ENCODE data around the gene CDK3.

The CDK3 gene

DNA sequence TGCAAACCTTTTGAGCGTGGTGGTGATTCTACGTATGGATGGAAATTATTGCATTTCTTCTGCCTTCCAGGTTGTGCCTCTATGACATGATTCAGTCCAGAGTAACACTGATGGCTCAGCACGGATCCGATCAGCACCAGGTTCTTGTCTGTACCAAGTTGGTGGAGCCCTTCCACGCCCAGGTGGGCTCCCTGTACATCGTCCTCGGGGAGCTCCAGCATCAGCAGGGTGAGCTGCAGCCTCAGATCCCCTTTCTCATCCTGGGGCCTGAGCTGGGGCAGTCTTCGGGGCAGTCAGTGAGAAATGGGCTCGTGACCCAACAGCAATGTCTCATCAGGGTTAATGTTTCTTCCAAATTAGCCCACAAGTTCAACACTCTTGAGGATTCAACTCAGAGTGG is 9.3 kb upstream of the CDK3 start:
- no peak for DNase-seq (ENCODE audit: low spot score)

DNA sequence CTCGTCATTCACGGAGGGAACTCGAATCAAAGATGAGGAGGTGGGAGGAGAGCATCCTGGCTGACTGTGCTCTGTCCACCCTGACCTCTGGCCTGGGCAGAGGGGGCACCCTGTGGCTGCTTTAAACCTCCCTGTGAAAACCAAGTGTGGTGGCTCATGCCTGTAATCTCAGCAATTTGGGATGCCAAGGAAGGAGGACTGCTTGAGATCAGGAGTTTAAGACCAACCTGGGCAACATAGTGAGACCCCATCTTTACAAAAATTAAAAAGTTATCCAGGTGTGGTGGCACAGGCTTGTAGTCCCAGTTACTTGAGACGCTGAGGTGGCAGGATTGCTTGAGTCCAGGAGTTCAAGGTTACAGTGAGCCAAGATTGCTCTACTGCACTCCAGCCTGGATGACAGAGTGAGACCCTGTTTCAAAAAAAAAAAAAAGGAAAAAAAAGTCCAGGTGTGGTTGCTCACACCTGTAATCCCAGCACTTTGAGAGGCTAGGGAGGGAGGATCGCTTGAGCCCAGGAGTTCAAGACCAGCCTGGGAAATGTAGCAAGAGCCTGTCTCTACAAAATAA is 5.8 kb upstream of the CDK3 start:
- DNase-seq (ENCODE audit: low spot score) = no peak

DNA sequence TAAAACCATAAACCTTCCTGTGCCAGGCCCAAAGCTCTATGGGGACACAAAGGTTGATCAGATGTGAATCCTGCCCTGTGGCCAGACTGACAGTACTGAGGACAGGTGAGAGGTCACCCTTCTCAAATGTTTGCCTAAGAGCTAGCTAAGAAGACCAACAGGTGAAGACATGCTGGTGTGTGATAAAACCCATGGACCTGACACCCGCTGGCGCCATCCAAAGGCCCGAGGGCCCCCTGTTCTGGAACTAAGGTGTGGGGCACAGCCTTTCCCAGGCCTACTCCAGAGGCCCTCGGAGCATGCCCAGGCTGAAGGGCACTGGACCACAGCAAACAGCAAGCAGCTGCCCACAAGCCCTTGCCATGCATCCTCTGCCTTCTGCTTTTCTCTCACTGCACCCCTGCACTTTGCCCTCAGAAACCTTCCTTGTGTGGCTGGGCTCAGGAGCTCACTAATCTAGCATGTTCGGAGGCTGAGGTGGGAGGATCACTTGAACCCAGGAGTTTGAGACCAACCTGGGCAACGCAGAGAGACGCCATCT is 5.2 kb upstream of the CDK3 start:
- DNase-seq (ENCODE audit: low spot score) = no peak

DNA sequence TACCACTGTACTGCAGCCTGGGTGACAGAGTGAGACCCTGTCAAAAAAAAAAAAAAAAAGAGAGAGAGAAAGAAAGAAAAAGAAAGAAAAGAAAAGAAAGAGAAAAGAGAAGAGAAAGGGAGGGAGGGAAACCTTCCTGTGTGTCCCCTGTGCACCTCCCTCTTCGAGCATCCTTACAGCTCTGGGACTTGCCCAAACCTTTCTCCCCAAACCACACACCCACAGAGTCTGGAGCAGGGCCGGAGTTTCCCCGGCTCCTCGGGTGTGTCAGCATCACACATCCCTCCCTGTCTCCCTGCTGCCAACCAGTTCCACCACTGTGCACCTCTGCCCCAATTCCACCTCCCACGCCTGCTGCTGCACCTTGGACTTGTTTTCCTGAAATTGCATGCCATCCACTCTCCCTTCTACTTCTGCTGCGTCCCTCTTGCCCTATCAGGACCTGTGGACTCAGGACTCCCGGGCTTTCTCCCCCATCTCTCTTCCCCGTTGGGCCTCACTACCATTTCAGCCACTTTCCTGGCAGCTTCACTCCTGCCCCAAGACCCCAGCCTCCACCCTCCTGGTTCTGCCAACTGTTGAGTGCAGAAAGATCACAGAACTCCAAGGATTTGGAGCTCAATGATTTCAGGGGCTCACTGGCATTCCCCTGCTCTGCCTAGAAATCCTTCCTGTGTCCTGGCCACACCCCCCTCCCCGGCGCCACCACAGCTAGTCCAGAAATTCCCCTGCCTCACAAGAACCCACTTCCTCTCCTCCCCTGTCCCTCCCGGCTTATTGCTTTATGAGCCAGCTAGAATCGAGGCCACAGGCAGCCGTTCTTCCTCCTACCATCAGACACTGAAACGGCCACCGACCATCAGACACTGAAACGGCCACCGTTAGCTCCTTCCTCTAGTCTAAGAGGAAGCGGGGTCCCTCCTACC is 3.7 kb upstream of the CDK3 start:
- DNase-seq (ENCODE audit: low spot score) = peak; percentile 81

DNA sequence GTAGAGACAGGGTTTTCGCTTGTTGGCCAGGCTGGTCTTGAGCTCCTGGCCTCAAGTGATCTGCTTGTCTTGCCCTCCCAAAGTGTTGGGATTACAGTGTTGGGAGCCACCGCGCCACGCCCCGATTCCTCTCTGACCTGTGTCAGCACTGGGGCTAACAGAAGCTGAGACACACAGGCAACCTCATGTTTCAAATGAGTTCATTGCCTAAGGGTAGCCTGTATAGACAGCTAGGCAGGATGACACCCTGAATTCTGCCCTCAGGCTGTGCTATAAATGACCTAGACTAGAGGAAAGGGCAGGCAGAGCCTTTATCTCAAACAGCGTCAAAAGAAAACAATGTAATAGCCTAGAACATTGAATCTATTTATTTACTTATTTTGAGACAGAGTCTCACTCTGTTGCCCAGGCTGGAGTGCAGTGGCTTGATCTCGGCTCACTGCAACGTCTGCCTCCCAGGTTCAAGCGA is 2.3 kb upstream of the CDK3 start:
- DNase-seq (ENCODE audit: low spot score) = peak; percentile 73

DNA sequence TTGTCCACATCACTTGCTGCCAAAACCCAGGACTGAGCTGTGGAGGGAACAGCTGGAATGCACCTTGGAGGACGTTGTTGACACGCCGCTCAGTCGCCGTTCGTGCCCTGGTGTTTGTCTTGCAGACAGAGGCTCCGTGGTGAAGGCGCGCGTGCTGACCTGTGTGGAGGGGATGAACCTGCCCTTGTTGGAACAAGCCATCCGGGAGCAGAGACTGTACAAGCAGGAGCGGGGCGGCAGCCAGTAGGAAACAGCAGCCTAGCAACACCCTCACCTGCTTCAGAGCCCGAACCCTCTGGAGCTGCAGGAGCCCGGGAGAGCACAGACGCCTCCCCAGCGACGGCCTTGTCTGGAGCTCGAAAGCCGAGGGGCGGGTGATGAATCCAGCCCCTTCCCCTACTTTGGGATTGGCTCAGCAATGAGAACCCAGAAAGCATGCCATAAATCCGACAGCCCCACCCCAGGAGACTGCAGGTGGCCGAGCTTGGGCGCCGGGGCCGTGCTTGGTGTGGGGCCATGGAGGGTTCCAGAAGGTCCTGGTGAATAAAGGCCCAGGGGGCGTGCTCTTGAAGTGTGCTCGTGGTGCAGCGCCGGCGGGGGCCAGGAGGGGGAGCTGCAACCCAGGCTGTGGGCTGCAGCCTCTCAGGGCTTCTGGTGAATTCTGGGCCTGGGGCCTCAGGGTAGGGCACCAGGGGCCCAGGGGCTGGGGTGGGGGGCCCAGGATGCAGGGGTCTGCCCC is 470 bp upstream of the CDK3 start:
- peak; percentile 49 for DNase-seq (ENCODE audit: low spot score)

DNA sequence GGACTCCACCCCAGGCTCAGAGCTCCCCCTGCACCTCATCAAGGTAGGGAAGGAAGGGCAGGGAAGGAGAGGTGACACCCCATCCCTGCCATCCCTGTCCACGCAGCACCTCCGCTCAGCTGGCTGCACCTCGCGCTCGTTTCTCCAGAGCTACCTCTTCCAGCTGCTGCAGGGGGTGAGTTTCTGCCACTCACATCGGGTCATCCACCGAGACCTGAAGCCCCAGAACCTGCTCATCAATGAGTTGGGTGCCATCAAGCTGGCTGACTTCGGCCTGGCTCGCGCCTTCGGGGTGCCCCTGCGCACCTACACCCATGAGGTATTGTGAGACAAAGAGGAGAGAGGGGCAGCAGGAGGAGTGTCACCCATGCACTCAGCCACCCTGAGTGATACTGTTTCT is 1.4 kb downstream of the CDK3 start:
- DNase-seq (ENCODE audit: low spot score) = no peak

DNA sequence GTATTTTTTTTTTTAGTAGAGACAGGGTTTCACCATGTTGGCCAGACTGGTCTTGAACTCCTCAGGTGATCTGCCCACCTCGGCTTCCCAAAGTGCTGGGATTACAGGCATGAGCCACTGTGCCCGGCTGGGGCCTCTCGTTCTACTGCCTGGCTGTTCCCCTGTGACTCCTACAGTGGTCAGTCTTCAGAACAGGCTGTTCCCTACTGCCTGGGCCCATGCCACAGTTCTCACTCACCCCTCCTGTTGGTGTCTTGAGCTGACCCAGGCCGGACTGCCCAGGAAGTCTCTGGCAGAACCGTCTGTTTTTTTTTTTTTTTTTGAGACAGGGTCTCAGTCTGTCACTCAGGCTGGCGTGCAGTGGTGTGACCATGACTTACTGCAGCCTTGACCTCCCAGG is 3.3 kb downstream of the CDK3 start:
- no peak for DNase-seq (ENCODE audit: low spot score)

DNA sequence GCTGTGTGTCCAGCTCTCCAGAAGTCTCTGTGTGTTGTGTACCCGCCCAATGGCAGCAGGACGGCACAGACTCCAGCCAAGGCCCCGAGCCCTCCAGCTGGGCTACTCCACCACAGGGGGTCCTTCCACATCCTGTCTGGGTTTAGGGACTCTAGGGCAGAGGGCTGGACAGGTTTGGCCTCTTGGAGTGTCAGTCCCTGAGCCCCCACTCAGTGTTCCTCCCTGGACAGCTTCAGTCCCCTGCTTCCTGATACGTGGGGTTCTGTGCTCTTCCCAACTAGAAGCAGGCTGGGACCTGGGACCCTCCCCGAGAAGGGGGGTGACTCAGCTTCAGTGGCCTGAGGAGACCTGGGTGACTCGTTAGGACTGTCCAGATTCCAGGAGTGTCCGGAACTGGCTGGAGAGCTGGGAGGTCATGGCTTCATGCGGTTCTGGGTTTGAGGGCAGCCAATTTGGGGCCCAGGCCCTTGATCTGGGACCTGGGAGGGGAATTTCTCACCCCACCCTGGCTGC is 4.2 kb downstream of the CDK3 start:
- DNase-seq (ENCODE audit: low spot score) = no peak

DNA sequence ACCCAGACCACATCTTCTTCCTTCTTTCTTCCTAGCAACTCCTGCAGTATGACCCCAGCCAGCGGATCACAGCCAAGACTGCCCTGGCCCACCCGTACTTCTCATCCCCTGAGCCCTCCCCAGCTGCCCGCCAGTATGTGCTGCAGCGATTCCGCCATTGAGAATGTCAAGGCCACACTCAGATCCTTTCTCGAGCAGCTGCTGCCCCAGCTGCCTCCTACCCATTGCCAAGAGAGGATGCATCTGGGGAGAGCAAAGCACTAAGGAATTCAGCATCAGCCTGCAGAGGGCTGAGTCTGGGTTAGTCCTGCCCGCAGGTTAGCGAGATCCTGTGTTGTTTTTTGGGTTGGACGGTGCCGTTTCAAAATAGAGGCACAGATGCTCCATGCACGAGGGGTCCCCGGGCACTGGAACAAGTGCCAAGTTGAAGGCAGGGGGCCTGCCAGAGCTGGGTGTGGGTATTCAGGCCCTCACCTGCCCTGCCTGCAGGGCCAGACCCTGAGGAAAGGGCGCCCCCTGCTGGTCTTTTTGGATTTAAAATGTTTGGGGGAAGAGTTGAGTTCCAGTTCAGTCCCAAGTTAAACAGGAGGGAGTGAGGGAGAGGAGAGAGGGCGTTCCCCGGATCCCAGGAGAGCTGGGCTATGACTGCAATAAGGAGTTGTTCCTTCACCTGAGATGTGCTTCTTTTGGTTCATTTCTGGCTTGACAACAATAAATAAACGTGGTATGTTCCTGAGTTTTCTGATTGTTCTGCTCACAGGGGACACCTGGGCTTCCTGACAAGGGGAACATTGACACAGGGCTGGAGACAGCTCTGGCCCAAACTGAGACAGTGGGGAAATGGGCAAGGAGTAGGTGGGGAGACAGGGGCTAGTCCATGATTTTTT is 4.9 kb downstream of the CDK3 start:
- peak; percentile 47 for DNase-seq (ENCODE audit: low spot score)

DNA sequence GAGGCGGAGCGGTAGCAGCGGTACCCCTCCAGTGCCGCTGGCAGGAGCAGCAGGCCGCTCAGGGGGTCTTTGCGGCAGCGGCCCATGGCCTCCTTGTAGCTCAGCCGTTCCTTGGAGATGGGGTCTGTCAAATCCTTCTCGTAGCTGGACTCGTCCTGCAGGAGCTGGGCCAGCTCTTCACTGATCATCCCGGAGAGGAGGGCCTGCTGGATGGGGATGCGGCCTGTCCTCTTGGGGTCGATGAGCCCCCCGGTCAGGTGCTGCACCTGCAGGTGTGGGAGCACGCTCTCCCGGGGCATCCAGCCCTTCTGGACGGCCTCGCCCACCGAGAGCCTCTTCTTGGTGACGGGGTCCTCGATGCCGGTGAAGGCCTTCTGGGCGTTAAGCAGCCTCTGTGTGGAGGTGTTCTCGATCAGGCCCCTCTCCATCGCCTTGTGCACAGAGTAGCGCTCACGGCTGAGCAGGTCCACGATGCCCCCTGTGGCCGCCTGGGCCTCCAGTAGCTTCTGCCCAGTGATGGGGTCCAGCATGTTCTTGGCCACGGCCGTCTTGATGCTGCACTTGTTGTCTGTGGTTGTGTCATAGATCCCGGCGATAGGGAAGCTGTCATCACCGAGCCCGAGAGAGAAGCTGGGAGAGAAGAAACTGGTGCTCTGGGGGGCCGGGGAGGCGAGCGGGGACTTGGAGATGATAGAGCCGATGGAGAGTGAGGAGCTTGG is 6.6 kb downstream of the CDK3 start:
- DNase-seq (ENCODE audit: low spot score) = no peak

DNA sequence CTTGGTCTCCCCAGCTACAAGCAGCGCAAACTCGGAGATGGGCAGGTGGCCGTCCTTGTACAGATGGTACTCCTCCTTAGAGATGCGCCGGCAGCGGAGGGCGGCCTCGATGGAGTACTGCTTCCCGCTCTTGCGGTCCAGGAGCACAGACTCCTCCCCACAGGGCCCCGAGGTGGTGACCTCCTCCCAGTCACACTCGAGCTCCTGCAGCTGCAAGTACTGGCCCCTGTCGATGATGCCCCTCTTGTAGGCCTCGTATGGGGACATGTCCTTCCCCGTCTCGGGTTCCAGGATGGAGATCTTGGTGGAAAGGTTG is 7.2 kb downstream of the CDK3 start:
- DNase-seq (ENCODE audit: low spot score) = no peak

DNA sequence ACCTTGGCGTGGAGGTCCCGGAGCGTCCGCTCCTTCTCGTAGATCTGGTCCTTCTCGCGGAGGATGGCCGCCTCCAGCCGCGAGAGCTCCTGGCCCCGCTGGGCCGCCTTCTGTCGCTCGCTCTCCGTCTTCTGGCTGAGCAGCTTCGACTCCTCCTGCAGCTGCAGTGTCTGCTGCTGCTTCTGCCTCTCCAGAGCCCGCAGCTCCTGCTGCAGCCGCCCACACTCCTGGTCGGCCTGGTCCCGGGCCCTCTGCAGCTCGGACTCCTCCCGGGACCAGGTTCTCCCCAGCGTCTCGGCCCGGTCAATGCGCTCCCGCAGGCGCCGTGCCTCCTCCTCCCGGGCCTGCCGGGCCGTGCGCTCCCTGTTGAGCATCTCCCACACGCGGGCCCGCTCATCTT is 7.6 kb downstream of the CDK3 start:
- no peak for DNase-seq (ENCODE audit: low spot score)

DNA sequence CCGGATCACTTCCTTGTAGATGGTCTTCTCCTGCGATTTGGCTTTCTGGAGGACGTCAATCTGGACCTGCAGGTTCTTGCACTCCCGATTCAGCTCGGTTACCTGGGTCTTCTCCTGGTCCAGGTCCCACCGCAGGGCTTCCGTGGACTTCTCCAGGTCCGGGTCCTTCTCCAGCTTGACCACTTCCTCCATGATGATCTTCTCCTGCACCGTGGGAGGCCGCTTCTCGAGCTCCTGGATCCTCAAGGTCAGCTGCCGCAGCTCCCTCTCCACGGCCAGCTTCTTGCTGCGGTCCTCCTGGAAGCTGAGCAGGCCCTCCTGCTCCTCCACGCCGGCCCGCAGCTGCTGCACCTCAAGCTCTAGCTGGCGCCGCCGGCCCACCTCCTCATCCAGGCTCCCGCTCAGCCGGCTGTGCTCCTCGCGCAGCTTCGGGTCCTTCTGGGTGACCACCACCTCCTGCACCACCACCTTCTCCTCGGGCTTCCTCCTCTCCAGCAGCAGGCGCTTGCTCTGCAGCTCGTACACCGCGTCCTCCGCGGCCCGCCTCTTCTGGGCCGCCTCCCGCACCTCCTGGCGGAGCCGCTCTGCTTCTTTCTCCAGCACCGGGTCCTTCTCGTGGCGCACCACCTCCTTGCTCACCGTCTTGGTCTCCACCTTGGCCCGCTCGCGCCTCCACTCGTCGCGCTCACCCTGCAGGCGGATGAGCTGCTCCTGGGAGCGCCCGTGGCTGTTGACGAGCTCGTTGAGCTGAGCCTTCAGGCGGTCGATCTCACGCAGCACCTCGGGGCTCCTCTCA is 8.2 kb downstream of the CDK3 start:
- no peak for DNase-seq (ENCODE audit: low spot score)

DNA sequence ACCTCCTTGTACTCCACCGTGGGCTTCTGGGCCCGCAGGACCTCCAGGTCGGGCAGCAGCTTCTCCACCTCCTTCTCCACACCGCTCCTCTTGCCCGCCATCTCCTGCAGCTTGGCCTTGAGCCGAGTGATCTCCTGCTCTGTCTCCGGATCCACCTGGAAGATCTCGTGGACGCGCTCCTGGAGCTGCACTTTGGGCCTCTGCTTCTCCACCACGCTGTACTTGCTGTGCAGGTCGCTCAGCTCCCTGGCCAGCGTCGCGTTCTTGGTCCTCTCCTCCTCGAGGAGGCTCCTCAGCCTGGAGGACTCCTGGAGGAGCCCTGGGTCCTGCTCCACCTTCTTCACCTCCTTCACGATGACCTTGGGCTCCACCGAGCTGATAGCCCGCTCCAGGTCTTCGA is 8.8 kb downstream of the CDK3 start:
- DNase-seq (ENCODE audit: low spot score) = no peak

DNA sequence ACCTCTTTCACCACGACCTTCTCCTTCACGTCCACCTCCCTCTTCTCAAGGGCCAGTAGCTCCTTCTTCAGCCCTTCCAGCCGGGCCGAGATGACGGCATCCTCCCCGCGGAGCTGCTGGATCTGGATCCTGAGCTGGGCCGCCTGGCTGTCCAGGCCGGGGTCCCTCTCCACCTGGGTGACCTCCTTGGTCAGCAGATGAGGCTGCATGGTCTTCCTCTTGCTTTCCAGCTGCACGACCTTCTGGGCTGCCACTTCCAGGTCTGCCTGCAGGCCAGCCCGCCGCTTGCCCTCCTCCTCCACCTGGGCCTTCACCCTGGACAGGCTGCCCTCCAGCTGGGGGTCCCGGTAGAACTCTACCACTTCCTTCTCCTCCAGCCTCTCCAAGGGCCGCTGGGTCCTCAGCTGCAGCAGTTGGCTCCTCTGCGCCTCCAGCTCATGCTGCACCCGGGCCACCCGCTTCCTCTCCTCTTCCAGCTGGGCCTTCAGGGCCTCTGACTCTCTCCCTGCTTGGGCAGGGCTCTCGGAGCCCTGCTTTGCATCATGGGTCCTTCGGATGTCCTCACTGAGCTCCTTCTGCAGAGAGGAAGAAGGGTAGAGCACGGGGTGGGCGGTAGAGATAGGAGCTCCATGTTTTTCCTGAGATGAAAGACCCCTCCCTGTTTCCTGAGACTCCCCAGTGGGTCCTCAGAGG is 9.5 kb downstream of the CDK3 start:
- DNase-seq (ENCODE audit: low spot score) = no peak

DNA sequence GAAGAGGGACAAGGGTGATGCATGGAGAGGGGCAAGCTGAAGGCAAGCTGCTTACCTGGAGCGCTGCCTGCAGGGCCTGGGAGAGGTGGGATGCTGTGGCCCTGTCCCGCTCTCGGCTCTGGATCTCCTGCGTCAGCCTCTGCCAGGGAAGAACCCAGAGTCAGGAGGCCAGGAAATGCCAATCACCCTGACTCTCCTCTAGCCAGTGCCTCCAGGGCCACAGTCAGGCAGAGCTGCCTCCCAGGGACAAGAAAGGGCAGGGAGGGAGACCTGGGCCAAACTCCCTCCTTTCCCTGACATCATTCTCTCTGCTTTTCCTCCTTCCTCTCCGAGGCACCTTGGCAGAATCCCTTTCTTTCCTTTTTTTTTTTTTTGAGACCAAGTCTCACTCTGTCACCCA is 11.3 kb downstream of the CDK3 start:
- DNase-seq (ENCODE audit: low spot score) = no peak

DNA sequence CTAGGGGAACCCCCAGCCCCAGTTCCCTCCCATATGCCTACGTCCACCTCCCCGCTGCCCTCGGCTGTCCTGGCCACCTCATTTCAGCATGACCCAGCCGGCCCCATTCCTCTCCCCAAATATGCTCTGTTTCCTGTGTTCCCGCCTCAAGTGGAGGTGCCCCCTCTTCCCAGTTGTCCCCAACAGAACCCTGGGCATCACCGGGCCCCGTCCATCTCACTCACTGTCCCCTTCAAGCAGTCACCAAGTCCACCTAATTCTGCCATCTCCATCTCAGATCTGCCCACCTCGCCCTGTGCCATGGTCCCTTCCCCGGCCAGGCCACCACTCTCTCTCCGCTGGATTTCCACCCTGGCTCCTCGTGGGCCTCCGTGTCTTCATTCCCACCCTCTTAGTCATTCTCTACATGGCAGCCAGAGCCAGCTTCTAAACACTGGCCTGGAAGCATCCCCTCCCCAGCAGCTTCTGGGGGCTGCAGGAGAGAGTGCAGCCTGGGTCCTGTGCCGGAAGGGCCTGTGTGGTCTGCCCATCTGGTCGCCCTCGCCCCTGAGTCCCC is 12.8 kb downstream of the CDK3 start:
- no peak for DNase-seq (ENCODE audit: low spot score)
